Liver (tissue), 9 donors: ENCODE data around the gene PSMB7. TPM values are rescaled to one million over a fixed set of nuclear protein-coding genes. Genes with fewer than 3 reads are reported as not detected.

Experiments
- DNase-seq: peaks from one replicate; pipeline ENCODE4 v3.0.0-alpha.2; 2017; ENCODE audit warnings: low spot score
- H3K27ac ChIP-seq, 2 donors: one replicate each; pipeline ENCODE4 v1.7.0; 2013; ENCODE audit warnings: inconsistent platforms in 2 of 2, low read length in 2 of 2, control low read depth in 1 of 2, low read depth in 1 of 2, mild to moderate bottlenecking in 1 of 2
- H3K27me3 ChIP-seq, 4 donors: one replicate each; pipeline versions ENCODE4 v1.6.1 to v1.7.0; 2013; ENCODE audit warnings: low read length in 3 of 4, inconsistent platforms in 1 of 4, mild to moderate bottlenecking in 1 of 4, moderate library complexity in 1 of 4; ENCODE audit not compliant: control insufficient read depth in 4 of 4, insufficient read depth in 4 of 4
- H3K36me3 ChIP-seq, 4 donors: one replicate each; pipeline versions ENCODE4 v1.6.1 to v1.7.0; 2013; ENCODE audit warnings: low read length in 3 of 4, mild to moderate bottlenecking in 3 of 4, low read depth in 1 of 4, moderate library complexity in 1 of 4; ENCODE audit not compliant: control insufficient read depth in 4 of 4, insufficient read depth in 3 of 4
- H3K4me1 ChIP-seq, 4 donors: one replicate each; pipeline versions ENCODE4 v1.6.1 to v1.7.0; 2013; ENCODE audit warnings: low read length in 3 of 4, mild to moderate bottlenecking in 3 of 4, moderate library complexity in 1 of 4; ENCODE audit not compliant: control insufficient read depth in 4 of 4, insufficient read depth in 4 of 4
- H3K4me3 ChIP-seq, 3 donors: one replicate each; pipeline versions ENCODE4 v1.6.1 to v1.7.0; 2013; ENCODE audit warnings: low read length in 3 of 3, control low read depth in 1 of 3, low read depth in 1 of 3, mild to moderate bottlenecking in 1 of 3
- H3K9ac ChIP-seq, 2 donors: one replicate each; pipeline ENCODE4 v1.7.0; 2013; ENCODE audit warnings: low read length in 2 of 2, mild to moderate bottlenecking in 2 of 2, moderate library complexity in 2 of 2, control low read depth in 1 of 2, low read depth in 1 of 2
- H3K9me3 ChIP-seq, 4 donors: one replicate each; pipeline versions ENCODE4 v1.6.1 to v1.7.0; 2013; ENCODE audit warnings: low read length in 3 of 4; ENCODE audit not compliant: control insufficient read depth in 4 of 4
- ATF3 ChIP-seq: IDR thresholded peaks from 2 replicates; pipeline ENCODE4 v1.6.1; 2016; ENCODE audit warnings: antibody characterized with exemption
- CTCF ChIP-seq: fragments of 150-350 bp; IDR thresholded peaks from 2 replicates; pipeline ENCODE4 v1.5.1; 2017; ENCODE audit warnings: improper control_type of control experiment, low read depth, low read length; ENCODE audit not compliant: missing input control
- EGR1 ChIP-seq, 2 donors: IDR thresholded peaks; 2 replicates each; pipeline ENCODE4 v1.6.1; 2016 to 2018; ENCODE audit warnings: antibody characterized with exemption in 2 of 2, low read depth in 2 of 2
- FOXA1 ChIP-seq: IDR thresholded peaks from 2 replicates; pipeline ENCODE4 v1.6.1; 2016; ENCODE audit warnings: antibody characterized with exemption
- FOXA2 ChIP-seq: IDR thresholded peaks from 2 replicates; pipeline ENCODE4 v1.6.1; 2016; ENCODE audit warnings: antibody characterized with exemption
- HNF4A ChIP-seq, 2 donors: conservative IDR thresholded peaks; 2 replicates each; pipeline ENCODE4 v1.6.1; 2016; ENCODE audit warnings: antibody characterized with exemption in 2 of 2, mild to moderate bottlenecking in 2 of 2
- JUND ChIP-seq, 2 donors: IDR thresholded peaks; 2 replicates each; pipeline ENCODE4 v1.6.1; 2016; ENCODE audit warnings: antibody characterized with exemption in 2 of 2
- MAX ChIP-seq: IDR thresholded peaks from 2 replicates; pipeline ENCODE4 v1.6.1; 2016; ENCODE audit warnings: antibody characterized with exemption
- NR2F2 ChIP-seq: IDR thresholded peaks from 2 replicates; pipeline ENCODE4 v1.6.1; 2016; ENCODE audit warnings: antibody characterized with exemption
- RAD21 ChIP-seq, 2 donors: IDR thresholded peaks; 2 replicates each; pipeline ENCODE4 v1.6.1; 2016; ENCODE audit warnings: antibody characterized with exemption in 2 of 2, mild to moderate bottlenecking in 2 of 2
- REST ChIP-seq: IDR thresholded peaks from 2 replicates; pipeline ENCODE4 v1.6.1; 2016; ENCODE audit warnings: antibody characterized with exemption, mild to moderate bottlenecking
- TAF1 ChIP-seq: conservative IDR thresholded peaks from 2 replicates; pipeline ENCODE4 v1.6.1; 2016; ENCODE audit warnings: antibody characterized with exemption, mild to moderate bottlenecking
- ZBTB33 ChIP-seq: IDR thresholded peaks from 2 replicates; pipeline ENCODE4 v1.6.1; 2016; ENCODE audit warnings: antibody characterized with exemption
- WGBS: extraction: QIAGEN DNeasy Blood & Tissue Kit; methylation state at CpG from one replicate; pipeline ENCODE4 v1.1.7; 2013; 5-methylcytosine and 5-hydroxymethylcytosine counted together
- polyA plus RNA-seq, 2 donors: library from polyadenylated mRNA; stranded (reverse) in 1 of 2; unstranded in 1 of 2; fragments of 200-250 nt in 1 of 2; fragments of >200 nt in 1 of 2; fragmentation: Nextera tagmentation in 1 of 2; extraction: Ambion mirVana in 1 of 2; gene quantifications; one replicate each; pipeline versions ENCODE4 v1.2.1 to v1.2.3, GENCODE V29; 2013 to 2015
- total RNA-seq, 2 donors: library from RNA; depleted of rRNA; stranded (reverse); fragments of >200 nt; gene quantifications; one replicate each; pipeline ENCODE4 v1.2.3, GENCODE V29; 2014
- donor health status: healthy.
- donor health status: healthy.
- donor health status: healthy.
- donor health status: healthy.
- donor health status: healthy.

PSMB7 gene
- total and polyA plus RNA-seq, 4 donors, result 90.9 to 183 (median 134) TPM

GRCh38 chr9:124442379-124442778 lies 27.1 kb upstream of the PSMB7 start:
- DNase-seq, result no peak
- H3K27me3 ChIP-seq, result no peaks in the 10 kb centered on the region
- H3K9ac ChIP-seq, result no peak overlapping the region

GRCh38 chr9:124441291-124441690 lies 26.0 kb upstream of the PSMB7 start:
- TF ChIP-seq FOXA2, result no peak
- TF ChIP-seq MAX, result no peak
- no peak for TF ChIP-seq CTCF
- no peak for TF ChIP-seq JUND (IDR thresholded peaks at IDR 0.05)
- TF ChIP-seq EGR1 (IDR thresholded peaks at IDR 0.05; ENCODE audit: low read depth in 2 of 2), result no peak
- no peak for TF ChIP-seq ZBTB33
- TF ChIP-seq REST, result no peak
- TF ChIP-seq HNF4A (conservative IDR thresholded peaks at IDR 0.05), result no peak
- TF ChIP-seq ATF3, result no peak
- TF ChIP-seq RAD21 (IDR thresholded peaks at IDR 0.05), result no peak
- no peak for TF ChIP-seq FOXA1
- no peak for DNase-seq

More at GRCh38 chr9:124442379-124442778, 27.1 kb upstream of the PSMB7 start:
- Histone ChIP-seq H3K4me3 (no peak overlapping the region), H3K9me3 (no peaks in the 10 kb centered on the region), H3K36me3 (no peaks in the 10 kb centered on the region), H3K4me1 (no peaks in the 10 kb centered on the region), H3K27ac (no peak overlapping the region)
- TF ChIP-seq ATF3 (no peak), REST (no peak), FOXA2 (no peak), HNF4A (conservative IDR thresholded peaks at IDR 0.05) (no peak), TAF1 (no peak), JUND (IDR thresholded peaks at IDR 0.05) (no peak), NR2F2 (no peak), FOXA1 (no peak)

More at GRCh38 chr9:124441291-124441690, 26.0 kb upstream of the PSMB7 start:
- no peak overlapping the region for H3K27ac ChIP-seq
- H3K4me1 ChIP-seq, result no peaks in the 10 kb centered on the region
- WGBS, result 76% methylated on average over 16 of the region's 16 CpGs
- H3K36me3 ChIP-seq, result no peaks in the 10 kb centered on the region
- no peaks in the 10 kb centered on the region for H3K27me3 ChIP-seq
- no peak overlapping the region for H3K4me3 ChIP-seq
- no peaks in the 10 kb centered on the region for H3K9me3 ChIP-seq
- no peak overlapping the region for H3K9ac ChIP-seq
